Activated naive CD4-positive, alpha-beta T cell treated with anti-CD3 and anti-CD28 coated beads, Interleukin-2, amount 50 U/mL, for 16 hours (primary cell): Measurements from ENCODE around the gene CHD9.
"Not testable (repeated sequence)": the region's sequence is repeated elsewhere in the genome, so short reads cannot be mapped to it uniquely, and the experiment has no call there.

Source experiments
- DNase-seq: peaks from one replicate; pipeline ENCODE4 v3.0.0-alpha.2; 2020

CHD9 gene

DNA sequence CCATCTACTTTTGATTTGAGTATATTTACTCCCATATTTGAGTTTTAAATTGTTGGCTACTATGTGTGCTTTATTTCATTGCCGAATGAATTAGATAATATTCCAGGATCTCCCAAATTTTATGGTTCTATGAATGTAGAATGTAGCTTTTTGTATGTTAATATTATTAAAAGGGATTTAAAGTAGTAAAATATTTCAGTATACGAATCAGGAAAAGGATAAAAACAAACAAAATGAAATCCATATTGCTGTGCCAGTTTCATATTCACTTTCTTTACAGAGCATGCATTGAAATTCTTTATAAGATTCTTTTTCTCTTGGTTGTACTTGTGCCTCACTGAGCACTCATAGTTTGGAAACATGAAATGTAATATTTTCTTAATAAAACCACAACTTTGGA, 155.1 kb downstream of the CHD9 start:
- DNase-seq = no peak

DNA sequence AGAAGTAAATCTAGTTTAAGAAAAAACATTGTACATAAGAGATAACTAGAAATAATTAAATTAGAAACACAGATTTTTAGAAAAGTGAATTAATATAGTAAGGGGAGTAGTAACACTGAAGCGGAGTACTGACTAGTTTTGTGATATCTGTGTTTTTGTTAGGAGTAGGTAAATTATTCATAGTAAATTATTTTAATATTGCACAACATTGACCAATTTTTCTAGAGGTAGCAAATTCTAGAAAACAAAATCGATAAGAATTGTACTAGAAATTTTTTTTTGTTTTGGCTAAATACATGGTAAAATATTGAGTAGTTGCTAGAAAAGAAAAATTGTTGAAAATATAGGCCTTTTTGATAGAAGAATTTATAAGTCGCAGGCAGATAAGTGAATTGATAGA, 156.5 kb downstream of the CHD9 start:
- no peak for DNase-seq

- no peak for DNase-seq
Observed at GRCh38 chr16:53212893-53213223, 158.1 kb downstream of the CHD9 start.

- no peak for DNase-seq
Observed at GRCh38 chr16:53213542-53213941, 158.8 kb downstream of the CHD9 start.

GRCh38 chr16:53216798-53217197, 162.0 kb downstream of the CHD9 start:
- DNase-seq = no peak

DNA sequence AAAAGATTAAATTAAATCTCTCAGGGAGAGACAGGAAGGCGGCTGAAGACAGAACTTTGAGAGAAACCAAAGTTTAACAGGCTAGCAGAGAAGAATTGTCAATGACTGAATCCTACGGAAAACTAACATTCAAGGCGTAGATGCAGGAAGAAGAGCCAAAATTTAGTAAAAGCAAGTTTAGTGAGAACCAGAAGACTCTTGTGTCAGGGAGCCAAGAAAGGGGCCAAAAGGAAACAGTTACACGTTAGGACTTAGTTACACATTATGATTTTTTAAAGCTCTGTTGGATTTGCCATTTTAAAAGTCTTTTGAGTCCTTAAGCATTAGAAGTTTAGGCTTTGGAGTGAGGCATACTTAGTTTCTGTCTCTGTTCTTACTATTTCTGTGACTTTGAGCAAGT, 164.6 kb downstream of the CHD9 start:
- no peak for DNase-seq

DNA sequence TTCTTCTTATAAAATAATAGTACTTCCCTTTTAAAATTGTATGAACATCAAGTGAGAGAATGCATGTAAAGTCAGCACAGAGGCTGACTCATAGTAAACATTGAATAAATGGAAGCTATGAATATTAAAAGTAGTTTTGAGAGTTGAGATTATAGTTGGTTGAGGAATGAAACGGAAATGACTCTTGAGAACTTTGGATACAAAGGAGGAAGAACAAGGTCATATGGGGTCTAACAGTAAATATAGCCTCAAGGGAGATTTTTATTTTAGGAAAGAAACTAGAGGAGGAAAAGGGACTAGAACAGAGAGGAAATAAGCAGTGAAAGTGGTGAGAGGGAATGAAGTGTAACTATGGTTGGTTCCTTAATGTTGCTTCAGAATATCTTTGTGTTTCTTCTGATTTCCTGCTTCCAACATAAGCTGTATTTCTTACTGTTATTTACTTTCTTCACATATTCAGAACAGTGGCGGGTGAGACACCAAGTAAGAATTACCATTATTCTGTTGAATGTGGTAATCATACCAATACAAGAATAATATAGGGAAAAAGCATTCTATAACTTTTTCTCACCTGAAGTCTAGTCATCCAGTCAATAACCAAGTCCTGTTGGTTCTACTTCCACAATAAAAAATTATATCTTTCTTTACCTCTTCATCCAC, 165.1 kb downstream of the CHD9 start:
- no peak for DNase-seq

DNA sequence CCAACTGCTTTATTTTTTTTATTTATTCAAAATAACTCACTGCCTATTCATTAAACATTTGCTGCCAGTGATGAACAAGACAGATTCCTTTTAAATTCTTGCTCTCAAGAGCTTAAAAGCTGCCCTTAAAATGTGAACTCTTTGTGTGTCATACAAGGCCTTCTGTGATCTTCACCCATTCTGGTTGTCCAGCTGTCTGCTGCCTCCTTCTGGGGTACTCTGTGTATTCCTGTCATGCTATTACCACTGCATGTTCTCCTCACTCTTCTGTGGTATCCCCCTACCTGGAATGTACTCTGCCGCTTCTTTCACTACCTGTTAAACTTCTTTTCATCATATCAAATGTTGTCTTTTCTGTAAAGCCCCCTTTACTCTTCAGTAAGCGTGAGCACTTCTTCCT, 165.8 kb downstream of the CHD9 start:
- DNase-seq = no peak

GRCh38 chr16:53224951-53225533, 170.3 kb downstream of the CHD9 start:
- DNase-seq = no peak

DNA sequence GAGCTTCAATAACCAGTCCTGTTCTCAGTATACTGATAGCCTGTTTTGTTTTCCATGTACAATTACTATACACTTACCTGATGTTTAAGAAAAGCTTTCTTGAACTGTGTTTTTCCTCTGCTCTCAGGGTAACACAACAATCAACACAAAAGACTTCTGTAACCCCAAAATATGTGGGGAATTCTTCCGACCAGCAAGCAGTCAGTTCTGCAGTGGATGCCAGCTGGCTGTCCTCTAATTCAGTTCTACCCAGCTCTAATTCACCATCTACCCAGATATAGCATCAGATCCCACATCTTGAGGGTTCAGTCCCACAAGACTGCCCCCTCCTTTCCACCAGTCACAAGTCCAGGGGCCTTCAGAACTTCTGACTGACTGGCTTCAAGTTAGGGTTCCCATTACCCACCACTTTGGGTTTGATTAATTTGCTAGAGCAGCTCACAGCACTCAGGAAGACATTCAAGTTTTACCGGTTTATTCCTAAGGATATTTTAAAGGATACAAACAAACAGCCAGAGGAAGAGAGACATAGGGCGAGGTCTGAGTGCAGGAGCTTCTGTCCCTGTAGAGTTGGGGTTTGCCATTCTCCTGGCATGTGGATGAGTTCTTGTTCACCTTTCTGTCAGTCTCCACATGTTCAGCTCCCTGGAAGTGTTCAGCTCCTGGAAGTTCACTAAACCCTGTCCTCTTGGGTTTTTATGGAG, 178.2 kb downstream of the CHD9 start:
- no peak for DNase-seq

GRCh38 chr16:53234836-53235235, 180.0 kb downstream of the CHD9 start:
- no peak for DNase-seq

DNA sequence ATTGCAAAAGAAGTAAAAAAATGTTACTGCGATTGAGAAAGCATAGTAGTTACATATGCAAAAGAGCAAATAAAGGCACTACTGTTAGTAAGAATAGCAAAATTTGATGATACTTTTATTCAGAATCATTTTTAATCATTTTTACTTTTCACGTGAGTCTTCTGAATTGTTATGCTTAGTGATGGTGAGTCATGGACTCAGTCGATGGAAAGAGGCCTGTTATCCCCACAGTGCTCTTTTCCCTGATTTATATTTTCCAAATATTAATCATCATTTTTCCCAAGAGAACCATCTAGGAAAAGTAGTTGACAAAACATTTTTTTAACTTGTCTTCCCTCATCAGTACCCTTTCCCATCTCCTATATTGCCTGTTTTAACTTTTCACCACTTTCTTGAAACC, 181.1 kb downstream of the CHD9 start:
- no peak for DNase-seq

- DNase-seq = no peak
Observed at GRCh38 chr16:53249331-53249730, 194.5 kb downstream of the CHD9 start.

GRCh38 chr16:53257001-53257400, 202.2 kb downstream of the CHD9 start:
- DNase-seq = no peak

GRCh38 chr16:53258809-53259208, 204.0 kb downstream of the CHD9 start:
- DNase-seq = no peak

GRCh38 chr16:53261276-53261675, 206.5 kb downstream of the CHD9 start:
- no peak for DNase-seq

DNA sequence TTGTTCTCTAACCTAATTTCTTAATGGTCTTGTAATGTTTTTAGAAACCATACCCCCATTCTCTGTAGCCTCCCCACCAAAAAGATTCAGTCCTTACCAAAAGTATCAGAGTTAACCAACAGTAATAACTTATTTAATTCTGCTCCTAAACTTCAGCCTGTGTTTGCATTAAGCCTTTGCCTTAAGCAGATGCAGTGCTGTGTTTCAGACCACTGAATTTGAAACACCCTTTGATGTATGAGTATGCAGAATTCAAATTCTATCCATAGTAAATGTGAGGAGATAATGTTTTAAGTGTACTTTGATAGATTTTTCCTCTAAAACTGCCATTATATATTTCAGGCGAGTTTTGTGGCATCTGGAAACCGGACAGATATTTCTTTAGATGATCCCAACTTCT, 207.9 kb downstream of the CHD9 start:
- DNase-seq = no peak

GRCh38 chr16:53266156-53266555, 211.4 kb downstream of the CHD9 start:
- DNase-seq = no peak

GRCh38 chr16:53278498-53278897, 223.7 kb downstream of the CHD9 start:
- not testable (repeated sequence) for DNase-seq

DNA sequence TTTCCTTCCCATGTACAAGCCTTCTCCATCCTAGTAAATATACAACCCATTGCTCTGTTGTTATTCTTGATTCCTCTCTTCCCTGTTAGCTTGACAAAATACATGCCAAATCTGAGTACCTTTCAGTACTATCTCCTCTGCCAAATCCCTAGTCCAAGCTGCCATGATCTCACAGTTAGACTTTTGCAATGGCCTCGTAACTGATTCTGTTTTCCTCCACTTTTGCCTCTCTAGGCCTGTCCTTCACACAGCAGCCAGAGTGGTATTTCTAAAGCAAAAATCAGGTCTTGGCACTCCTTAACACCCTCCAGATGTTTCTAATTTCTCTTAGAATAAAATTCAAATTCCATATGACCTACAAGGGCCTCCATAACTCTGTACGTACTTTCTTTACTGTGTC, 226.5 kb downstream of the CHD9 start:
- DNase-seq = no peak

GRCh38 chr16:53281859-53282258, 227.1 kb downstream of the CHD9 start:
- DNase-seq = no peak

- no peak for DNase-seq
Observed at GRCh38 chr16:53282328-53282727, 227.5 kb downstream of the CHD9 start.

DNA sequence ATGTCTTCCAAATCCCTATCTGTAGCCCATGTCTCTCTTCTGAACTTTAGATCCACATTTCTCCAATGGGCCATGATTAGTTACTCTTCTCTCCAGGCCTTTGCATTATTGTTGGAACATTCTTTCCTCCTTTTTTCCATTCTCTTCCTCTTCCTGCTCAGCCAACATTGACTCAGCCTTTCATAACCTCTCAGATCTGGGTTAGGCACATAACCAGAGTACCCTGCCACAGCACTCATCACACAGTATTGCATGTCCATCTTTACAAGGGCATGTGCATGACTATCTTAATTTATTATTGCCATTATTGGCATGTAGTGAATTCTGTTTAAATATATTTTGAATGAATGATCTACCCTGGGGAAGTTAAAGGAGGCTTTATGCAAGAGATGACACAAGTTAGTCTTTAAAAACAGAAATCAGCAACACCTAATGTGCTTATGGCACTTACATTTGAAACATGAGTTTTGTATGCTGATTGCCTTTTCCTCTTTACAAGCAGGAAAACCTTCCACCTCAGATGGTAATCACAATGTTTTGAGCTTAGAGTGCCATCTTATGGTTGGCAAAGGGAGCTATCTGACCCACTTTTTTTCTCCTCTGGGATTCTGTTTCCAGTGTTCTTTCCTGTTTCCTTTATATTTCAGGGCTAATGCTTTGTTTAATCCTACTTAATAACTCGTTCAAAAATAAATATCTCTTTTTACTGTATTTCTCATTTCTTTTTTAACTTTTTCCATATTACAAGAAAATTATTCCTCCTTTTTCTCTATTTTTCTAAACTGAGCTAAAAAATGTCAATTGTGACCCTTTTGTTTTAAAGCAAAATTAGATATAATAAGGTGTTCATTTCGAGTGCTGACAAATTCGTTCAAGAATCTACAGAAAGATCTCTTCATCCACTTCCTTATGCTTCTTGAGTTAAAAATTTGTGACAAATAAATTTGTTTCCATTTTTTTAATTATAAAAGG, 228.5 kb downstream of the CHD9 start:
- no peak for DNase-seq
